ENCODE results near the gene SLC16A4.

SLC16A4 gene

DNA sequence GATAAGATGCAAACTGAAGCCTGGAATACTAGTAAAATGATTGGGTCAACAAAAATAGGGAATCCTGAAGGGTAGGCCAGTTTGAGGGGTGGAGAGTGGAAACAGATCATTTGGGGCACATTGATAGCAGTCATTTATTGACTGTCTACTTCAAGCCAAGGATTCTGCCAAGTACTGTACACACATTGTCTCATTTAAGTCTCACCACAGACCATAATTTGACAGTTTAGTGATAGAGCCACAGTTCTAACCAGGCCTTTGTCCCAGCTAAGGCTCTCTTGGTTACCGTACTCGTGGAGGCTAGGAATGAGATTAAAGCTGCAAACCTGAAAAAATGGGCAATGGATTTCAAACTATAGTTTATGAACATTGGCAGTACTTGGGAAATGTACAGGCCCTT lies 40.5 kb downstream of the SLC16A4 start:
- no peak for DNase-seq

DNA sequence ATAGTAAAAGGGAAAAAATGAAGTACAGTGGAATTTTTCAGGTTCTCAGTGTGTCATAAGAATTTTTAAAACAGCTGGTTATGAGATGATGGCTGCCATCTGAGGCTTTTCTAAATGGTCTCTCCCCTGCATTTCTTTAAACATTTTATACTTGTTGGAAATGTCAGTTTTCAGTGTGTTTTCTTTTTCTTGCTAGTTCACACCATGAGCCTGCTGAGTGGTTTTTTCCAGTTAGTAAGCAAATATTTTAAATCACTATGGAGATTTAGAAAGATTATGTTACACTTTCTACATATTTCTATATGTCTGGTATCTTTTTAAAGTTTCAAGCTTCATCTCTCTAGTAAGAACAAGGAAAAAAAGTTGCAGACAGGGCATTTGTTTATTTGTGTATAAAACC lies 42.1 kb downstream of the SLC16A4 start:
- DNase-seq = no peak

DNA sequence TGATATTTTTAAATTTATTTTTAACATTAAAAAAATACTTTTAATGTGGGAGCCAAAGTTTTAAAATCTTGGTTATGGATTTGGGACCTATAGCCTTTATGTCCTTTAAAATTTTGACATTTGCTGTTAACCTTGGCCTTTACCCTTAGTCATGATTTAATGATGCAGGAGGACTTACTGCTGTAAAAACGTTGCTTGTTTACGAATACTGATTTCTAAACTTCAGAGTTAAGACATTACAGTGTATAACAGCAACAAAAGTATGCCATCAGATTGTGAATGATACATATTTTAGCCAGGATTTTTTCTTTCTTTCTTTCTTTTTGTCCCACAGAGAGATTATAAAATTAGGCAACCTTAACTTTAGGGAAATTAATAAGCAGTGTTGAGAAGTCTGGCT lies 42.8 kb downstream of the SLC16A4 start:
- no peak for DNase-seq

DNA sequence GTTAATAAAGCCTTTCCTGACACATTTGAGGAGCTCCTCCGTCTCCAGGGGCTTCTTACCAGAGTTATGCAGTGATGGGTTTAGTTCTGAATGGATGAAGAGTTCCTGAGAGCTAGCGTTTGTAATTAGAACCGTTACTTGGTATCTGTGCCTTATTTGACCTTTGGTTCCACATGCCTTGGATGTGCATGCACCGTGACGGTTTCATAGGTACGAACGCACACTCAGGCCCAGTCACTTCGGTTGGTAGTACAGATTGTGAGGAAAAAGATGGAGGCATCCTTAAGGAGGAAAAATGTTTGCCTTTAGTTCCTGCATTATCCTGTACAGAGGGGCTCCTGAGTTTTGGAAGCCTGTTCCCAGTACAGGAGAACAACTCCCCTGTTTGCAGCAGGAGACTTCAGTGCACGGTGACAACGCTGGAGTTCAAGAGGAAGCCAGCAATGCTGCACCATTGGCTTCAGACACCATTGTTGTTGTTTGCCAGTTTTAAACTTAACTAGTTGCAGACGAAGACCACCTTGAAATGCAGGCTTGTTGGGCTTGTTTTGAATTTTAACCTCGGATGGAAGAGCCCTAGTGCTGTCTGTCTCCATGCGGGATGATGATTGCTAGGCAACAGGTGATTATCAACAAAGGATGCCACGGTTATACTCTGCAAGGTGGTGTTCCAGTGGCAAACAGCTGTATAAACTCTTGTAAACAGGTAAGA lies 43.5 kb downstream of the SLC16A4 start:
- no peak for DNase-seq

DNA sequence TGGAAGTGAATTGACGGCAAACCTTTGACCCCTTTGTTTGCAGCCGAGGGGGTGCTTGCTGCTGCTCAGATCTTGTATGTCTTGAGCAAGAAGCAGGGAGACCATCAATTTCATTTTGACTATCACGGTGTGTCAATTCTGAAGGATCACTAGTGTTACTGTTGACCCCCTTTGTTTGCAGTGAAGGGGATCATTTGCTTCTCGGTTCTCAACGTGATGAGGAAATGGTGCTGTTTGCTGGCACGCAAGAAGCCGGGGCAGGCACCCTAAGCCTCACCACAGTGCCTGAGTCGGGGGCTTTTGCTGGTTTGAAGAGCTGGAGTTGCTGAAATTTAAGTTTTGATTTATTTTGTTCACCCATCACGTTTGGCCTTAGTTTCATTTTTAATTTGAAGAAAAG lies 44.1 kb downstream of the SLC16A4 start:
- no peak for DNase-seq

DNA sequence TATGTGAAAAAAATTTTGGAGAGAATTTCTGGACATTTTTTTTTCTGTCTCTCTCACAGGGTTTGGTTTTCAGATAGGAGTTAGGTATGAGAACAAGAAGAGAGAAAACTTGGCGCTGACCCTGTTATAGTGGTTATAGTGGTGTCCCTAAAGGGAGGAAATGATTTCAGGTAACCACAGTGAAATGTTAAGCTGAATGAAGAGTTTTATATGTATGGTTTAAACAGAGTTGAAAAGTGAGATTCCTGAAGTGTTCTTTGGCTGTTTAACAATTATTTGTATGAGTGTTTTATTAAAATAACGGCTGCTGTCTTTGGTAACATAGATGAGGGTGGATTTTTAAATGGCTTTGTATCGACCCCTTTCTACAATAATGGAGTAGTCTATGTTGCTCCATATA lies 45.3 kb downstream of the SLC16A4 start:
- DNase-seq = no peak

DNA sequence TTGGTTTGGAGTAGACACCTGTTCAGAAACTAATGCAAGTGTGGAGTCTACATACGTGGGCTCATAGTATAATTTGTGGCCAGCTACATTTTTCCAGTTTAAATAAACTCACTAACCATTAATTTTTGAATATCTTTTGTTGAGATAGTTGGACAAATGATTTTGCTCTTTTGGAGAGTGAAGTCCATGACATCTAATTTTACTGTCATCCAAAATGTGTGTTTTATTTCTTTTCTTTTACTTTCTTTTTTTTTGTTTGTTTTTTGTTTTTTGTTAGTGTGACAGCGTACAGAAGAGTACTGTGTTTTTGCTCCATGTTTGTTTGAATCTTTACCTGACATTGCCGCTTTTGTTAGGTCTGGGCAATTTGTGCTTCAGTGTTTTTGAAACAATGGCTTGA lies 46.7 kb downstream of the SLC16A4 start:
- DNase-seq = no peak

DNA sequence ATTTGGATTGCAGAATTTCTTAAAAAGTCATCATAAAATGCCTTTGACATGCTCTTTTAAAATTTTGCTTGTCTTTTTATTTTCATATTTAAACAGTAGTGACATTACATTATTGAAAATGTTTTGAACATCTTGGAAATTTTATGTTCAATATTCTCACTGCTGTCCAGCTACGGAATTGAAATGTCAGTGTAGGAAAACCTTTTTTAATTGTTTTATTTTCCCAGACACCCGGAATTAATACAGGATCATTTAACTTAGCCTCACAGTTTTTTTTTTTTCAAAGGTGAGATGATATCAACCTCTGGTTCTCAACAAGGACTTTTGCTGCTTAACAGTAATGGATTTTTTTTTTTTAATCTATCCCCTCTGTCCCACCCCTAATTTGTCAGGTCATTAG lies 47.6 kb downstream of the SLC16A4 start:
- DNase-seq = no peak

DNA sequence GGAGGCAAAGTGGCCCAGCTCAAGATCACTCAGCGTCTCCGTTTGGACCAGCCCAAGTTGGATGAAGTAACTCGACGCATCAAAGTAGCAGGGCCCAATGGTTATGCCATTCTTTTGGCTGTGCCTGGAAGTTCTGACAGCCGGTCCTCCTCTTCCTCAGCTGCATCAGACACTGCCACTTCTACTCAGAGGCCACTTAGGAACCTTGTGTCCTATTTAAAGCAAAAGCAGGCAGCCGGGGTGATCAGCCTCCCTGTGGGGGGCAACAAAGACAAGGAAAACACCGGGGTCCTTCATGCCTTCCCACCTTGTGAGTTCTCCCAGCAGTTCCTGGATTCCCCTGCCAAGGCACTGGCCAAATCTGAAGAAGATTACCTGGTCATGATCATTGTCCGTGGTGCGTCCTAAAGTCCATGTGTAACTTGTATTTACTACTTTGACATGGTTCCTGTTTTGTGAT lies 48.9 kb downstream of the SLC16A4 start:
- no peak for DNase-seq

DNA sequence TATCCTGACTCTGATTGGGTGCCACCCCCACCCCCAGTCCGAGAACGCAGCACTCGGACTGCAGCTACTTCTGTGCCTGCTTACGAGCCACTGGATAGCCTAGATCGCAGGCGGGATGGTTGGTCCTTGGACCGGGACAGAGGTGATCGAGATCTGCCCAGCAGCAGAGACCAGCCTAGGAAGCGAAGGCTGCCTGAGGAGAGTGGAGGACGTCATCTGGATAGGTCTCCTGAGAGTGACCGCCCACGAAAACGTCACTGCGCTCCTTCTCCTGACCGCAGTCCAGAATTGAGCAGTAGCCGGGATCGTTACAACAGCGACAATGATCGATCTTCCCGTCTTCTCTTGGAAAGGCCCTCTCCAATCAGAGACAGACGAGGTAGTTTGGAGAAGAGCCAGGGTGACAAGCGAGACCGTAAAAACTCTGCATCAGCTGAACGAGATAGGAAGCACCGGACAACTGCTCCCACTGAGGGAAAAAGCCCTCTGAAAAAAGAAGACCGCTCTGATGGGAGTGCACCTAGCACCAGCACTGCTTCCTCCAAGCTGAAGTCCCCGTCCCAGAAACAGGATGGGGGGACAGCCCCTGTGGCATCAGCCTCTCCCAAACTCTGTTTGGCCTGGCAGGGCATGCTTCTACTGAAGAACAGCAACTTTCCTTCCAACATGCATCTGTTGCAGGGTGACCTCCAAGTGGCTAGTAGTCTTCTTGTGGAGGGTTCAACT lies 49.5 kb downstream of the SLC16A4 start:
- DNase-seq = no peak

DNA sequence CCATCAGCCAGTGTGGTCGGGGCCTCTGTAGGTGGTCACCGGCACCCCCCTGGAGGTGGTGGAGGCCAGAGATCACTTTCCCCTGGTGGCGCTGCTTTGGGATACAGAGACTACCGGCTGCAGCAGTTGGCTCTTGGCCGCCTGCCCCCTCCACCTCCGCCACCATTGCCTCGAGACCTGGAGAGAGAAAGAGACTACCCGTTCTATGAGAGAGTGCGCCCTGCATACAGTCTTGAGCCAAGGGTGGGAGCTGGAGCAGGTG lies 50.7 kb downstream of the SLC16A4 start:
- DNase-seq = no peak

DNA sequence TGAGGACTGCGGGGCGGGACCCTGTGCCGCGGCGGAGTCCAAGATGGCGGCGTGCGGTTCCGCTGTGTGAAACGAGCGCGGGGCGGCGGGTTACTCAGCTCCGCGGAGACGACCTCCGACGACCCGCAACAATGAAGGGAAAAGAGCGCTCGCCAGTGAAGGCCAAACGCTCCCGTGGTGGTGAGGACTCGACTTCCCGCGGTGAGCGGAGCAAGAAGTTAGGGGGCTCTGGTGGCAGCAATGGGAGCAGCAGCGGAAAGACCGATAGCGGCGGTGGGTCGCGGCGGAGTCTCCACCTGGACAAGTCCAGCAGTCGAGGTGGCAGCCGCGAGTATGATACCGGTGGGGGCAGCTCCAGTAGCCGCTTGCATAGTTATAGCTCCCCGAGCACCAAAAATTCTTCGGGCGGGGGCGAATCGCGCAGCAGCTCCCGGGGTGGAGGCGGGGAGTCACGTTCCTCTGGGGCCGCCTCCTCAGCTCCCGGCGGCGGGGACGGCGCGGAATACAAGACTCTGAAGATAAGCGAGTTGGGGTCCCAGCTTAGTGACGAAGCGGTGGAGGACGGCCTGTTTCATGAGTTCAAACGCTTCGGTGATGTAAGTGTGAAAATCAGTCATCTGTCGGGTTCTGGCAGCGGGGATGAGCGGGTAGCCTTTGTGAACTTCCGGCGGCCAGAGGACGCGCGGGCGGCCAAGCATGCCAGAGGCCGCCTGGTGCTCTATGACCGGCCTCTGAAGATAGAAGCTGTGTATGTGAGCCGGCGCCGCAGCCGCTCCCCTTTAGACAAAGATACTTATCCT lies 51.2 kb downstream of the SLC16A4 start:
- DNase-seq = peak; percentile 41

DNA sequence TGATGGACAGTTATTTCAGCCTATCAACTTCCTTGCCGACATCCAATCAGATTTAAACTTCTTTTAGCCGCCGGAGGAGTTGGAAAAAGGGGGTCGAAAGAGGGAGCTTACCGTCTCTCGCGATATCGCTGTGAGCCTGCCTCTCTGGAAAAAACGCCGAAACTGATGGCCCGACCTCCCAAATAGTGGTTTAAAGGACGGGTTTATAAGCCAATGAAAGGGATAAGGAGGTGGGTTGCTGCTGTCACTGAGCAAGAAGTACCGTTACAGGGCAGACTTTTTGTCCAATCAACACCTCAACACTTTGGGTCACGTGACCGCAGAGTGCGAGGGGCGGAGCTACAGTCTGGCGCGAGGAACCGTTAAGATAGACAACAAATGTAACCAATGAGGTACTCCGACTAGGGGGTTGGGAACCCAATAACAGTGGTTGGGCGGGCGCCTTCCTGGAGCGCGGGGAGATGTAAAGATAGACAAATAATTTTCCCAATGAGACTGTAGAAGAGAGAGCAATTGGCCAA lies 51.9 kb downstream of the SLC16A4 start, which contains the start of gene RBM15:
TSS of gene RBM15 (plus strand) at position 492 of the 521 bp plus-strand sequence. CDS start at position 521, 29 bp downstream.
- DNase-seq = peak; percentile 99

DNA sequence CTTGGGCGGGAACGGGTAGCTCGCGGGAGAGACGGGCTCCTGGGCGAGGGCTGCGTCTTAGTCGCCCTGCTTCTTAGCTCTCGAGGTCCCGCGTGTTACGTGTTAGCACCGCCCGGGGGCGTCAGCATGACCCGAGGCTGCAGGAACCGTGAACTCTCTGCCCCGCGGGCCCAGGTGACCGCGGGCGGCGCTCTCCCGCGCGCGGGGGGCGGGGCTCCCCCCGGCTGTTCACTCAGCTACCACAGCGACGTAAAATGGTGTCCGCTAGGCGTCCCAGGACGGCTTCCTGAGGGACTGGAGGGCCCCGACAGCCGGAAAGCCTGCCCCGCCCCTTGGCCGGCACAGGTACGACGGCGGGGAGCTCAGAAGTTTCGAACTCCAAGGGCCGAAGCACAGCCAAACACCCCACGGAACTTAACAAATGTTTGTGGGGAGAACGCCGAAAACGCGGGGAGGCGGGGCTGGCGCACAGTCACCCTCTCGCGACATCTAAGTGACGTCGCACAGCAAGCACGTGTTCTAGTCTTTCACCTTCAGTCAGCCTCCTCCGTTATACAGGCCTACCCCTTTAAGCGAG lies 52.4 kb downstream of the SLC16A4 start:
- DNase-seq = peak; percentile 92

DNA sequence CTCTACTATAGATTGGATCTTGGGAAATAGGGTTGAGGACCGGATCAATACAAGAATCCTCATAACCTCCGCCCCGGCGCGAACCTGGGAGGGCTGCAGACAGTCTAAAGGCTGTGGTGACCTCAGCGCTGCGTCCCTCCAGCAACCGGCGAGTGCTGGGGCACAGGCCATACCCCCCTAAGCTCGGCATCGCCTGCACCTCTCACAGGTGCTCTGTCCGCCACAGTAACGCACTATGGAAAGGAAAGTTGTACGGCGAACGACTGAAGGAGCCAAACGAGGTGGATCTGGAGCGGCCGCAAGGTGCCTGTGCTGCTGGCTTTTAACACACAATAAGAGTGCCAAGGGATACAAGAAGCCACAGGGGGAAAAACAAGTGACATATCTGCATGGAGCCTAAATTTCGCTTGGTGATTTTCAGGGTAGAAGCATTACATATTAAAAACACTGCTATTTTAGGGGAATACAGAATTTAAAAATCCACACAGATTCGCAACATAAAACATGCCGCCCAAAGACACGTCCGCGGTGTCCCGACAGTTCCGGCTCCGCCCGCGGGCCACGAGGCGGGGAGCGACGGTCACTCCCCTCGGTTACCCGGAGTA lies 53.0 kb downstream of the SLC16A4 start:
- no peak for DNase-seq

DNA sequence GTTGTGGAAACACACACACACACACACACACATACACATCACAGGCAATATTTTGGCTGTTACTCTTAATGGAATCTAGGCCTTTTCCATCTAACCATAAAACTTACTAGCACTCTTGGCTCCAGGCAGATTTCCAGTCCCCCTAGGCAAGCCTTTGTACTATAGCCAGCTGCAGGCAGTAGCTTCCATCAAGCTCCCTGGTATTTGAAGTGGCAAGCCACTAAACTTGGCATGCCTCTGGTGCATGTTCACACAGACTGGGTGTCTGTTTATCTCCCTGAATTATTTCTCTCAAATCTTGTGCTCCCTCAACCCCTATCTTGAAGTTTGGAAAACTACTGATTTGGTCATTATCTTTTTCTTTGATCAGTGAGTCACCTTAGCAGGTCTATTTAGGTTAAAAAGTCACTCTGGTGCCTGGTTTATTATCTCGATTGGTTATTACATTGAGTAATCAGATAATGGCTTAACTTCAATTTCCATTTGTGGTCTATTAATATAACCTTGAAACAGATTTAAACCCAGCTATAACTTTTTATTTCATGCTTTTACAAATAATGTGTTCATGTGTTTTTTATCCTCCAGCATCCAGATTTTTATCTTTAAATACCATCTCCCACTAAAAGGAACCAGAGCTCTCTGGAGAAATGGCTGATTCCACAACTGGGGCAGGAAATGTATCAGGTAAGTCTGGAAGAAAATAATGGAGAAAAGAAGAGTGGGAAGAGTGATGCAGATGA lies 54.4 kb downstream of the SLC16A4 start:
- no peak for DNase-seq

DNA sequence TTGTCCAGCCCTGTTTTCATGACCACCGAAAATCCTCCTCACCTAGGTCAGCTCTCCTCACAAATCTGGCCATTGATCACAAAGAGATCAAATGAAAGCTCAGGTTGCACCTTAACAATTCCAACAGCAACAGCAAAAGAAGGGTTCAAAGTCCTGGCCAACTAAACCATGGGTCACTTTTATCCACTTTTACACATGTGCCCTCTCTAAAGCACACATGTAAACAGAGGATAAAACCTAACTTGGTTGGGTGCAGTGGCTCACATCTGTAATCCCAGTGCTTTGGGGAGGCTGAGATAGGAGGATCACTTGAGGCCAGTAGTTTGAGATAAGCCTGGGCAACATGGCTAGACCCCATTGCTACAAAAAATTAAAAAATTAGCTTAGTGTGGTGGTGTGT lies 55.6 kb downstream of the SLC16A4 start:
- no peak for DNase-seq

DNA sequence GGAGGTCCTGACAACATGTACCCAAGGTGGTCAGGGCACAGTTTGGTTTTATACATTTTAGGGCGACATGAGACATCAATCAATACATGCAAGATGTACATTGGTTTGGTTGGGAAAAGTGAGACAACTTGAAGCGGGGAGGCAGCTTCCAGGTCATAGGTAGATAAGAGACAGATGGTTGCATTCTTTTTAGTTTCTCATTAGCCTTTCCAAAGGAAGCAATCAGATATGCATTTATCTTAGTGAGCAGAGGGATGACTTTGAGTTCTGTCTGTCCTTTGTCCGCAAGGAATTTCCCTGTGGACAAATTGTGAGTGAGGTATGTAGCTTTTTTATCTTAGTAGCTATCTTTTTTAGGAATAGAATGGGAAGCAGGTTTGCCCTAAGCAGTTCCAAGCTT lies 62.1 kb downstream of the SLC16A4 start:
- no peak for DNase-seq

DNA sequence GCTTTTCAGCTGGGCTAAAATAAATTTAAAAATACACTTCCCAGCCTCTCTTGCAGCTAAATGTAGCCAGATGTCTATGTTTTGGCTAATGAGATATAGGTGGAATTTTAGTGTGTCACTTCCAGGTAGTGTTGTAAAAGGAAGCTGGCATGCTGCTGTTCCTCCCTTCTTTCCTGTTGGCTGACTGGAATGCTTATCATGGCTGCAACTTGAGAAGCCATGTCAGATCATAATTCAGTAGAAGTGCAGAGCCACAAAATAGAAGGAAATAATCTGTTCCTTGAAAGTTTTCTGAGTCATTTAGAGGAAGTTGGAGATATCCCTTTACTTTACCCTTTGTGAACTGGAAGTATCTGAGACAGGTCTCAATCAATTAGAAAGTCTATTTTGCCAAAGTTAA lies 62.6 kb downstream of the SLC16A4 start:
- DNase-seq = no peak

DNA sequence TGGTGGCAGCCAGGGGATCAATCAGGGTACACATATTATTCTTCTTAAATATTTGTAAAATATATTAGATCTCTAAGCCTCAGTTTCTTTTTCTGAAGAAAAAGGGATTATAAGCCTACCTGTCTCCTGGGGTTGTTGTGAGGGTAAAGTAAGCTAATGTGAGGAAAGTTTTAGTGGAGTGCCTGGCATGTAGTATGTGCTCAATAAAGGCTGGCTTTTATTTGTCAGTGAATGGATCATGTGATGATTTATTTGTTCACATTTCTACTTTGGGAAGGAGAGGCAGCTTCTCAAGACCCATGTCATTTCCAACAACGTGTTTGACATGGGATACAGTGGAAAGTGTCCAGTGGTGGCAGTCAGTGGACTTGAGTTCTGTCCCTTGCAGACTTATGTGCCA lies 64.0 kb downstream of the SLC16A4 start:
- DNase-seq = no peak

DNA sequence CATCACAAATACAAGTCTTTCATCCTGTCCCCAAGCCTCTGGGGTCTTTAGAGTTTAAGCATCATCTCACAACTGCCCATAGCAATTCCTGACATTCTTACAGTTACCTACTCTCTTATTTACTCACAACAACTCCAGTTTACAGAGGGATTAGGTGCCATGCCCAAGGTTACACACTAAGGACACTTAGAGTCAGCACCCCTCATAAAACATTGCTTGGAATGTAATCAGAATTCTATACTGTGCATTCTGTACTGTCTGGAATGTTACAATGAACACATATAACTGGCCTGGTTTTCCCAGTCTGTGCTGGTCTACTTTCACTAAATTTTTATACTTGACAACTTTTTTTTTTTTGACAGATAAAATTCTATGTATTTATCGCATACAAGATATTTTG lies 66.2 kb downstream of the SLC16A4 start:
- DNase-seq = no peak

DNA sequence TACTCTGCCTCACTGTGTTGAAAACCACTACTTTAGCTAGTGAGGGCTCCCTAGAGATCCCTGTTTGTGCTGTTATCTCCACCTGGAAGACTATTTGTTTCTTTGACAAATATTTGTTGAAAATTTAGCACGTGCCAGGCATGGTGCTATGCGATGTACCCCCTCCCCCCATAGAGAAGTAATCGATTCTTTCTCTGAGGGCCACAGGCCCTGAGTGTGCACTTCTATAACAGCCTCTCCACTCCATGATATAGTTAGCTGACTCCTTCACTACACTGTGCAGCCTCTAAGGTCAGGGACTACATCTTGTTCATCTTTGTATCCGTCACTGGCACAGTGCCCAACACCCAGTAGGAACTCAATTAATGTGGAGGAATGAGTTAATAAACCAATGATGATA lies 69.0 kb downstream of the SLC16A4 start:
- DNase-seq = no peak

All from NCI-H2171 (cell line).